ENCODE measurements around the gene PTPRB. TPM values are rescaled to one million over a fixed set of nuclear protein-coding genes. Genes with fewer than 3 reads are reported as not detected.
A peak's percentile ranks its signal among the peaks of the same experiment; 100 is the strongest.

PTPRB gene
- total RNA-seq, 4 donors from 2014 or later, result 2.0 to 15.9 (median 8.0) TPM

DNA sequence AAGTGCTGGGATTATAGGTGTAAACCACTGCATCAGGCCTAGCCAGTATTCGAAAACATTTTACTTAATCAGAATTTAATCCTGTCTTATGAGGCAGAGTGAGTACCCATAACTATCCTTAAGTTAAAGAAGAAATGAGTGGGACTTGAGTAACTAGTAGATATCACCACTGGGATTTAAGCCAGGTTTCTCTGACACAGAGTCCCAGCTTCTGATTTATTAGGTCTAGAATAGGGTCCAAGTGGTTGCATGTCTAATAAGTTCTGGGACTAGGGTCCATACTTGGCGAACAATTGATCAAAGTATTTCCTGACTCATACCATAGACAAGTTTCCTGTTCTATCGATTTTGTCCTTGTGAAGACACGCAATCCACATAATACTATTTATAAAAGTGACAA, 18.9 kb downstream of the PTPRB start:
- Histone ChIP-seq H3K4me3 (no peak overlapping the region), H3K27ac (no peak overlapping the region), H3K27me3 (no peaks in the 10 kb centered on the region), H3K36me3 (no peaks in the 10 kb centered on the region), H3K9me3 (no peaks in the 10 kb centered on the region), H3K4me1 (no peaks in the 10 kb centered on the region)
- WGBS, result 90% methylated on average over 4 of the region's 4 CpGs
- TF ChIP-seq POLR2AphosphoS5 (IDR thresholded peaks at IDR 0.05), result no peak
- no peak for TF ChIP-seq EP300 (IDR thresholded peaks at IDR 0.05)
- TF ChIP-seq, protein P1, sequence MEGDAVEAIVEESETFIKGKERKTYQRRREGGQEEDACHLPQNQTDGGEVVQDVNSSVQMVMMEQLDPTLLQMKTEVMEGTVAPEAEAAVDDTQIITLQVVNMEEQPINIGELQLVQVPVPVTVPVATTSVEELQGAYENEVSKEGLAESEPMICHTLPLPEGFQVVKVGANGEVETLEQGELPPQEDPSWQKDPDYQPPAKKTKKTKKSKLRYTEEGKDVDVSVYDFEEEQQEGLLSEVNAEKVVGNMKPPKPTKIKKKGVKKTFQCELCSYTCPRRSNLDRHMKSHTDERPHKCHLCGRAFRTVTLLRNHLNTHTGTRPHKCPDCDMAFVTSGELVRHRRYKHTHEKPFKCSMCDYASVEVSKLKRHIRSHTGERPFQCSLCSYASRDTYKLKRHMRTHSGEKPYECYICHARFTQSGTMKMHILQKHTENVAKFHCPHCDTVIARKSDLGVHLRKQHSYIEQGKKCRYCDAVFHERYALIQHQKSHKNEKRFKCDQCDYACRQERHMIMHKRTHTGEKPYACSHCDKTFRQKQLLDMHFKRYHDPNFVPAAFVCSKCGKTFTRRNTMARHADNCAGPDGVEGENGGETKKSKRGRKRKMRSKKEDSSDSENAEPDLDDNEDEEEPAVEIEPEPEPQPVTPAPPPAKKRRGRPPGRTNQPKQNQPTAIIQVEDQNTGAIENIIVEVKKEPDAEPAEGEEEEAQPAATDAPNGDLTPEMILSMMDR (IDR thresholded peaks at IDR 0.05), result no peak
- no peak for TF ChIP-seq POLR2A (IDR thresholded peaks at IDR 0.05)
- DNase-seq (ENCODE audit: low spot score in 2 of 2), result no peak

- no peak overlapping the region for H3K4me3 ChIP-seq
- H3K36me3 ChIP-seq, result no peaks in the 10 kb centered on the region
- 78% methylated on average over 4 of the region's 4 CpGs for WGBS
- no peaks in the 10 kb centered on the region for H3K9me3 ChIP-seq
- DNase-seq (ENCODE audit: low spot score in 2 of 2), result no peak
- TF ChIP-seq POLR2A (IDR thresholded peaks at IDR 0.05) (no peak), POLR2AphosphoS5 (IDR thresholded peaks at IDR 0.05) (no peak), EP300 (IDR thresholded peaks at IDR 0.05) (no peak)
- TF ChIP-seq, protein P1 (IDR thresholded peaks at IDR 0.05), result no peak
- no peaks in the 10 kb centered on the region for H3K4me1 ChIP-seq
- H3K27me3 ChIP-seq, result no peaks in the 10 kb centered on the region
- no peak overlapping the region for H3K27ac ChIP-seq
Observed at GRCh38 chr12:70617450-70617849, 19.8 kb downstream of the PTPRB start.

DNA sequence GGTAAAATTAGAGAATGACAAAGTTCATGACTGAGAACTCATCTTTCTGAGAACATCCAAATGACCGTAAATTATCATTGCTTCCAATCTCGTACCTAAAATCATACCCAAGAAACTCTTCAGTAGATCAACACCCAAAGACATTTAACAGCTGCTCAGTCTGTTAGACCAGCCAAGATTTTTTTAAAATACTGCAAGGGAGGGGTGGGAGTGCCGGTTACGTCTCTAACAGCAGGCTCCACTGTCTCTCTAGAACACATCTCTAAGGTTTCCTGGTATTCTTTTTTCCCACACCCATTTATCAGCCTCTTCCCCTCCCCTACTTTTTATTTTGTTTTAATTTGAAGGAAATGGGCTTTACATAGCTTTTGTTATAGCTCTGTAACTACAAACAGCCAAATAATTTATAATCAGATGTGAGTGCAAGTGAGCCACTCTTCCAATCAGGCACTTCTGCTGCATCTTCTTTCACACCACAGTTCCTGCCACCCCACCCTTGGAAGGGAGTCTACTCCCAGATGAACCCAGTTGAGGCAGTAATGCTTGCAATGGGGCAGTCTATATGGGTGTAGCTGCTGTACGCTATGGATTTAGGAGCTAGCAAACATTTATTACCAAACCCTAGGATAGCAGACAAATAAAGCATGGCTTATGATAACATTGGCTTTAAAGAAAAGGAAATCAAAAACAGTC, 21.9 kb downstream of the PTPRB start:
- DNase-seq (ENCODE audit: low spot score in 2 of 2), result no peak
- no peak overlapping the region for H3K4me3 ChIP-seq
- H3K27ac ChIP-seq, result no peak overlapping the region
- TF ChIP-seq POLR2A (IDR thresholded peaks at IDR 0.05), result no peak
- peaks cover 2% of the 10 kb centered on the region for H3K4me1 ChIP-seq
- H3K36me3 ChIP-seq, result no peaks in the 10 kb centered on the region
- H3K27me3 ChIP-seq, result no peaks in the 10 kb centered on the region
- 48% methylated on average over 5 of the region's 5 CpGs for WGBS
- H3K9me3 ChIP-seq, result no peaks in the 10 kb centered on the region

- under 1% methylated on average over 22 of the region's 63 CpGs for WGBS
- Histone ChIP-seq H3K27ac (peak overlapping the region; percentile 10), H3K4me1 (peaks cover 11% of the 10 kb centered on the region), H3K9me3 (no peaks in the 10 kb centered on the region), H3K4me3 (peak overlapping the region; percentile 62), H3K36me3 (no peaks in the 10 kb centered on the region), H3K27me3 (no peaks in the 10 kb centered on the region)
- TF ChIP-seq POLR2A (IDR thresholded peaks at IDR 0.05) (no peak), POLR2AphosphoS5 (IDR thresholded peaks at IDR 0.05) (peak in 1 of 3 donors; percentile 23)
- DNase-seq (ENCODE audit: low spot score in 2 of 2), result peak; percentile 66 to 77
Observed at GRCh38 chr12:70609739-70610491, 27.3 kb downstream of the PTPRB start.

DNA sequence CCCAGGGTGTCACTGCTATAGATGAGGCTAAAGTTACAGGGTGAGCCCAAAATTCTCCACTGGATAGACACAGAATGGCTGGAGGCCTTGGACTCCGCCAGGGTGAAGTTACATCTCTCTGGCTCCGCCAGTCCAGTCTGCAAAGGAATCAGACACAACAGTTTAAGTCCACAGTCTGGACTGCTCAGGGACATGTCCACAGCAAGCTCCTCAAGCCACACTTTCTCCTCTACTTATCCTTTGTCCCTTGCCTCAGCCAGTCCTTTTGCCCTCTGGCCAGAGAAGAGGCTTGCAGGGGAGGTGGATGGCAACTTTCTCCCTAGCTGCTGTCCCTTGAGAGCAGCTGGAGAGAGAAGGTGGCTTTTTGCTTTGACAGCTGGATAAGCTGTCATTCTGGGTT, 28.0 kb downstream of the PTPRB start:
- Histone ChIP-seq H3K36me3 (no peaks in the 10 kb centered on the region), H3K9me3 (no peaks in the 10 kb centered on the region), H3K27ac (peak overlapping the region; percentile 10), H3K4me3 (peak overlapping the region; percentile 62), H3K27me3 (no peaks in the 10 kb centered on the region), H3K4me1 (peaks cover 11% of the 10 kb centered on the region)
- TF ChIP-seq, protein P1 (IDR thresholded peaks at IDR 0.05), result no peak
- TF ChIP-seq EP300 (IDR thresholded peaks at IDR 0.05) (no peak), POLR2AphosphoS5 (IDR thresholded peaks at IDR 0.05) (no peak), POLR2A (IDR thresholded peaks at IDR 0.05) (no peak)
- DNase-seq (ENCODE audit: low spot score in 2 of 2), result no peak
- no CpG with 5 or more reads among the region's 2 CpGs for WGBS

DNA sequence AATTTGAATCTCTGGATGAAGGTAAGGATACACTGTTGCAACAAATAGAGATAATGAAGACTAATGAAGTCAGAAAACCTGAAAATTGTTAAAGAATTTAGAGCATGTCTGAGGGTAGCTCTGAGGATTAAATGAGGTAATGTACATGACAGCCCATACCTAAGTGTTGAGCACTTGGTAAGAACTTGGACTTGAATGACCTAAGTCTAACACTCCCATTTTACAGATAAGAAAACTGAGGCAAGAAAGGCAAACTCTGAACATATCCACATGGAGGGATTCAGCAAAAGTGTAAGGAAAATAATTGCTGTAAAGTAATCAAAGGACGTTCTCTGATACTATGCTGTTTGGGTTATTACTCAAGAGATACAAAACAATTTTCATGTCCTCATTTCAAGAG, 29.0 kb downstream of the PTPRB start:
- no peaks in the 10 kb centered on the region for H3K9me3 ChIP-seq
- no peaks in the 10 kb centered on the region for H3K36me3 ChIP-seq
- H3K4me1 ChIP-seq, result peaks cover 11% of the 10 kb centered on the region
- H3K4me3 ChIP-seq, result peak overlapping the region; percentile 62
- no peaks in the 10 kb centered on the region for H3K27me3 ChIP-seq
- TF ChIP-seq EP300 (IDR thresholded peaks at IDR 0.05), result no peak
- no peak for TF ChIP-seq POLR2AphosphoS5 (IDR thresholded peaks at IDR 0.05)
- TF ChIP-seq POLR2A (IDR thresholded peaks at IDR 0.05), result no peak
- TF ChIP-seq, protein P1 (IDR thresholded peaks at IDR 0.05), result no peak
- no peak overlapping the region for H3K27ac ChIP-seq
- WGBS, result 89% methylated on average over 1 of the region's 1 CpG
- no peak for DNase-seq (ENCODE audit: low spot score in 2 of 2)

All from suprapubic skin (tissue), 4 donors.